Transverse colon (tissue), 4 donors: ENCODE results near the gene ADD3.

Experiments
- EP300 ChIP-seq: sonication (generic); formaldehyde crosslinking; IDR thresholded peaks from one replicate; pipeline ENCODE4 v1.6.1; 2017; ENCODE audit warnings: antibody characterized with exemption, low read depth
- POLR2A ChIP-seq: fragments of 450-650 bp; IDR thresholded peaks from one replicate; pipeline ENCODE4 v1.6.1; 2016; ENCODE audit warnings: antibody characterized with exemption, mild to moderate bottlenecking, moderate library complexity
- POLR2AphosphoS5 ChIP-seq, 3 donors: sonication (generic); formaldehyde crosslinking; IDR thresholded peaks; one replicate each; pipeline ENCODE4 v1.6.1; 2016; ENCODE audit warnings: antibody characterized with exemption in 3 of 3
- TF ChIP-seq, protein P1 (sequence below), 5 experiments: fragments of 200-600 bp in 3 of 5; fragments of 450-650 bp in 2 of 5; sonication (generic) in 3 of 5; IDR thresholded peaks; 1 replicate in 2 of 5; 2 replicates in 3 of 5; pipeline ENCODE4 v1.5.1; 2016 to 2017; ENCODE audit warnings: antibody characterized with exemption in 5 of 5, inconsistent platforms in 3 of 5, mild to moderate bottlenecking in 2 of 5, moderate library complexity in 1 of 5

DNA sequence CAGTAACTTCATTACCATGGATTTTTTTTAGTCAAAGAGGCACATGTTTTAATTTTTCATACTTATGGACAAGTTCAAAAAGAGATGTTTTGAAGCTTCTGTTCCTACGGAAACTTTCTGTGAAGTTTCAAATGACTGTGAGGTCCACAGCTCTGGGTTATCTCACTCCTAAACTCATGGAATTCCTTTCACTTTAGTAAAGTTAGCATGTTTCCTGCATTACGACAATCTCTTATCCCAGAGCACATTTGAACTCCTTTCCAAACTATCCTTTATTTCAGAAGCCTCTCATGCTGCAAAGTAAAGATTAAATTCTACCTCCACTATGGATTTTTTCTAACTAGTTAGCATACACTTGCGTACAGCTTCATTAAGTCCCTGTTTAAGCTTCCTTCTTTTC lies 15.3 kb upstream of the ADD3 start:
- TF ChIP-seq, protein P1, sequence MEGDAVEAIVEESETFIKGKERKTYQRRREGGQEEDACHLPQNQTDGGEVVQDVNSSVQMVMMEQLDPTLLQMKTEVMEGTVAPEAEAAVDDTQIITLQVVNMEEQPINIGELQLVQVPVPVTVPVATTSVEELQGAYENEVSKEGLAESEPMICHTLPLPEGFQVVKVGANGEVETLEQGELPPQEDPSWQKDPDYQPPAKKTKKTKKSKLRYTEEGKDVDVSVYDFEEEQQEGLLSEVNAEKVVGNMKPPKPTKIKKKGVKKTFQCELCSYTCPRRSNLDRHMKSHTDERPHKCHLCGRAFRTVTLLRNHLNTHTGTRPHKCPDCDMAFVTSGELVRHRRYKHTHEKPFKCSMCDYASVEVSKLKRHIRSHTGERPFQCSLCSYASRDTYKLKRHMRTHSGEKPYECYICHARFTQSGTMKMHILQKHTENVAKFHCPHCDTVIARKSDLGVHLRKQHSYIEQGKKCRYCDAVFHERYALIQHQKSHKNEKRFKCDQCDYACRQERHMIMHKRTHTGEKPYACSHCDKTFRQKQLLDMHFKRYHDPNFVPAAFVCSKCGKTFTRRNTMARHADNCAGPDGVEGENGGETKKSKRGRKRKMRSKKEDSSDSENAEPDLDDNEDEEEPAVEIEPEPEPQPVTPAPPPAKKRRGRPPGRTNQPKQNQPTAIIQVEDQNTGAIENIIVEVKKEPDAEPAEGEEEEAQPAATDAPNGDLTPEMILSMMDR (IDR thresholded peaks at IDR 0.05): no peak
- TF ChIP-seq POLR2A (no peak), POLR2AphosphoS5 (IDR thresholded peaks at IDR 0.05) (no peak), EP300 (no peak)
